ENCODE data around the gene ADAM15.

The ADAM15 gene

GRCh38 chr1:155050560-155051341, at the start of gene ADAM15:
Gene ADAM15, plus strand, starts transcription at chr1:155051316. Its CDS starts 71 bp downstream, at chr1:155051387.
- TF ChIP-seq CTCF (IDR thresholded peaks at IDR 0.05; ENCODE audit: control extremely low read depth, extremely low read depth, low read depth, missing control alignments) = peak; percentile 94
- POLR2A ChIA-PET = interaction anchor here (0.7 to 0.8 kb wide), 4 partner anchors 12 to 1787 kb away, joined by 3 to 5 read pairs (median 4); no protein-coding TSS in a partner anchor
- CTCF ChIA-PET = interaction anchor here (0.8 to 20.4 kb wide), 32 partner anchors 9 to 564 kb away, joined by 3 to 285 read pairs (median 4); partner anchors contain the start of genes DCST1, DCST2, EFNA3 and EFNA4
- peak; percentile 99 for DNase-seq (ENCODE audit: extremely low spot score)

GRCh38 chr1:155001425-155001674, 49.8 kb upstream of the ADAM15 start:
- DNase-seq (ENCODE audit: extremely low spot score) = no peak
- ChIA-PET CTCF (interaction anchor here (0.8 to 13.3 kb wide), 5 partner anchors 13 to 46 kb away, joined by 3 to 175 read pairs (median 43); partner anchors contain the start of genes FLAD1, PBXIP1 and PYGO2), POLR2A (interaction anchor here (0.8 to 1.0 kb wide), 3 partner anchors 50 to 139 kb away, joined by 3 to 4 read pairs (median 3); partner anchors contain the start of gene ADAM15)
- TF ChIP-seq CTCF (IDR thresholded peaks at IDR 0.05; ENCODE audit: control extremely low read depth, extremely low read depth, low read depth, missing control alignments) = no peak

GRCh38 chr1:155001675-155002463, 49.2 kb upstream of the ADAM15 start:
- POLR2A ChIA-PET = interaction anchor here (0.6 to 1.0 kb wide), 4 partner anchors 49 to 1237 kb away, joined by 3 to 5 read pairs (median 4); partner anchors contain the start of gene ADAM15
- peak; percentile 99 for DNase-seq (ENCODE audit: extremely low spot score)
- CTCF ChIA-PET = interaction anchor here (0.8 to 13.3 kb wide), 6 partner anchors 14 to 47 kb away, joined by 3 to 175 read pairs (median 24); partner anchors contain the start of genes FLAD1, PBXIP1 and PYGO2
- peak; percentile 45 for TF ChIP-seq CTCF (IDR thresholded peaks at IDR 0.05; ENCODE audit: control extremely low read depth, extremely low read depth, low read depth, missing control alignments)

- TF ChIP-seq CTCF (IDR thresholded peaks at IDR 0.05; ENCODE audit: control extremely low read depth, extremely low read depth, low read depth, missing control alignments) = no peak
- POLR2A ChIA-PET = interaction anchor here (0.6 kb wide), 1 partner anchor 1238 kb away, joined by 5 read pairs; no protein-coding TSS in a partner anchor
- CTCF ChIA-PET = interaction anchor here (0.8 to 13.3 kb wide), 2 partner anchors 14 kb away, joined by 3 to 175 read pairs; no protein-coding TSS in a partner anchor
- peak; percentile 74 for DNase-seq (ENCODE audit: extremely low spot score)
These were observed 48.5 kb upstream of the ADAM15 start, which contains the start of gene ZBTB7B for GRCh38 chr1:155002464-155003226. Gene ZBTB7B, plus strand, starts transcription at chr1:155002802. Its CDS starts 11,859 bp downstream, at chr1:155014661.

GRCh38 chr1:155003227-155003765, 47.8 kb upstream of the ADAM15 start:
- POLR2A ChIA-PET = interaction anchor here (0.7 kb wide), 1 partner anchor 397 kb away, joined by 3 read pairs; no protein-coding TSS in a partner anchor
- DNase-seq (ENCODE audit: extremely low spot score) = no peak
- CTCF ChIA-PET = interaction anchor here (13.3 kb wide), 1 partner anchor 13 kb away, joined by 175 read pairs; no protein-coding TSS in a partner anchor
- no peak for TF ChIP-seq CTCF (IDR thresholded peaks at IDR 0.05; ENCODE audit: control extremely low read depth, extremely low read depth, low read depth, missing control alignments)
